Hematopoietic multipotent progenitor cell treated with erythropoietin and hydrocortisone succinate and interleukin-3 and kit ligand, for 6 days (in vitro differentiated cells): ENCODE data around the gene ANXA3.

Source experiments
- DNase-seq: peaks from one replicate; pipeline ENCODE4 v3.0.0-alpha.2; 2015

Gene ANXA3

GRCh38 chr4:78613522-78614321, 62.2 kb downstream of the ANXA3 start:
- peak; percentile 58 for DNase-seq

GRCh38 chr4:78616046-78616498, 64.5 kb downstream of the ANXA3 start:
- no peak for DNase-seq

- DNase-seq = no peak
Observed at GRCh38 chr4:78618436-78618835, 66.9 kb downstream of the ANXA3 start.

- peak; percentile 95 for DNase-seq
Observed at GRCh38 chr4:78621395-78621794, 69.8 kb downstream of the ANXA3 start.

- peak; percentile 85 for DNase-seq
Observed at GRCh38 chr4:78622253-78622979, 70.8 kb downstream of the ANXA3 start.

GRCh38 chr4:78624048-78624447, 72.5 kb downstream of the ANXA3 start:
- no peak for DNase-seq

GRCh38 chr4:78625073-78625472, 73.5 kb downstream of the ANXA3 start:
- DNase-seq = no peak

GRCh38 chr4:78627046-78627965, 75.7 kb downstream of the ANXA3 start:
- no peak for DNase-seq

- no peak for DNase-seq
Observed at GRCh38 chr4:78627966-78628678, 76.6 kb downstream of the ANXA3 start.

- peak; percentile 82 for DNase-seq
Observed at GRCh38 chr4:78629991-78630541, 78.5 kb downstream of the ANXA3 start.

- no peak for DNase-seq
Observed at GRCh38 chr4:78630615-78631014, 79.0 kb downstream of the ANXA3 start.

GRCh38 chr4:78634011-78634664, 82.6 kb downstream of the ANXA3 start:
- peak; percentile 50 for DNase-seq

- DNase-seq = peak; percentile 89
Observed at GRCh38 chr4:78638337-78639172, 87.0 kb downstream of the ANXA3 start.

GRCh38 chr4:78640714-78641113, 89.1 kb downstream of the ANXA3 start:
- DNase-seq = peak; percentile 39

GRCh38 chr4:78642934-78643333, 91.4 kb downstream of the ANXA3 start:
- DNase-seq = peak; percentile 94

- no peak for DNase-seq
Observed at GRCh38 chr4:78644063-78644691, 92.6 kb downstream of the ANXA3 start.

GRCh38 chr4:78644744-78645330, 93.3 kb downstream of the ANXA3 start:
- peak; percentile 91 for DNase-seq

- peak; percentile 62 for DNase-seq
Observed at GRCh38 chr4:78645853-78646757, 94.5 kb downstream of the ANXA3 start.
